ENCODE data around the gene HAUS8. TPM values are rescaled to one million over a fixed set of nuclear protein-coding genes. Genes with fewer than 3 reads are reported as not detected.
"Not testable (repeated sequence)": the region's sequence is repeated elsewhere in the genome, so short reads cannot be mapped to it uniquely, and the experiment has no call there.

HAUS8 gene
- polyA plus RNA-seq, 6 donors from 2014 or later = 3.9 to 11.4 (median 7.2) TPM

GRCh38 chr19:17109962-17110598 is 34.8 kb upstream of the HAUS8 start:
- H3K4me1 Mint-ChIP-seq = peaks cover 69 to 93% (median 86%) of the 10 kb centered on the region in 3 donors
- peaks cover 4 to 9% of the 10 kb centered on the region in 2 donors for H3K36me3 Mint-ChIP-seq
- peak overlapping the region; percentile 71 to 89 (median 84) for H3K4me3 Mint-ChIP-seq

DNA sequence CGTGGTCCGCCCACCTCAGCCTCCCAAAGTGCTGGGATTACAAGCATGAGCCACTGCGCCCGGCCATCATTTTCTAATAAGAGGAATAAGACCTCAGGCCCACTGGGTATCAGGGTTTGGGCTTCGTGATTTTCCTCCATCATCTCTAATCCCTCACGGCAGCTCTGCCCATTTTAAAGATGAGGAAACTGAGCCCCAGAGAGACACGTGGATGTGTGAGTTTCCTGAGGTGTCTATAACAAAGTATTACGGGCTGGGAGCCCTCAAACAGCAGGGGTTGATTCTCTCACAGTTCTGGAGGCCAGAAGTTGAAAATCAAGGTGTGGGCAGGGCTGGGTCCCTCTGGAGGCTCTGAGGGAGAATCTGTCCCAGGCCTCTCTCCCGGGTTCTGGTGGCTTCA is 34.0 kb upstream of the HAUS8 start:
- H3K4me1 Mint-ChIP-seq = peaks cover 73 to 95% (median 90%) of the 10 kb centered on the region in 3 donors
- peaks cover 4 to 14% of the 10 kb centered on the region in 2 donors for H3K36me3 Mint-ChIP-seq
- no peaks in the 10 kb centered on the region for H3K27me3 Mint-ChIP-seq
- ATAC-seq (ENCODE audit: low read depth in 2 of 2) (no peak), DNase-seq (no peak)
- H3K9me3 Mint-ChIP-seq = no peaks in the 10 kb centered on the region
- peak overlapping the region; percentile 32 to 95 (median 91) for H3K27ac Mint-ChIP-seq
- peak overlapping the region in 7 of 8 donors; percentile 71 to 89 (median 83) for H3K4me3 Mint-ChIP-seq

More at GRCh38 chr19:17109962-17110598, 34.8 kb upstream of the HAUS8 start:
- H3K9me3 Mint-ChIP-seq = no peaks in the 10 kb centered on the region
- no peaks in the 10 kb centered on the region for H3K27me3 Mint-ChIP-seq
- H3K27ac Mint-ChIP-seq = peak overlapping the region; percentile 88 to 95 (median 94)
- ATAC-seq (ENCODE audit: low read depth in 2 of 2) = peak; percentile 87 to 94
- DNase-seq = peak; percentile 95

GRCh38 chr19:17108453-17108784 is 33.2 kb upstream of the HAUS8 start:
- no peaks in the 10 kb centered on the region for H3K27me3 Mint-ChIP-seq
- peaks cover 4 to 16% of the 10 kb centered on the region in 2 donors for H3K36me3 Mint-ChIP-seq
- peaks cover 74 to 95% (median 84%) of the 10 kb centered on the region in 3 donors for H3K4me1 Mint-ChIP-seq
- H3K27ac Mint-ChIP-seq = peak overlapping the region; percentile 69 to 94 (median 84)
- peak overlapping the region; percentile 31 to 78 (median 54) for H3K4me3 Mint-ChIP-seq
- peaks cover 0 to 2% (median 0%) of the 10 kb centered on the region in 7 donors for H3K9me3 Mint-ChIP-seq
- ATAC-seq (ENCODE audit: low read depth in 2 of 2) (no peak), DNase-seq (no peak)

DNA sequence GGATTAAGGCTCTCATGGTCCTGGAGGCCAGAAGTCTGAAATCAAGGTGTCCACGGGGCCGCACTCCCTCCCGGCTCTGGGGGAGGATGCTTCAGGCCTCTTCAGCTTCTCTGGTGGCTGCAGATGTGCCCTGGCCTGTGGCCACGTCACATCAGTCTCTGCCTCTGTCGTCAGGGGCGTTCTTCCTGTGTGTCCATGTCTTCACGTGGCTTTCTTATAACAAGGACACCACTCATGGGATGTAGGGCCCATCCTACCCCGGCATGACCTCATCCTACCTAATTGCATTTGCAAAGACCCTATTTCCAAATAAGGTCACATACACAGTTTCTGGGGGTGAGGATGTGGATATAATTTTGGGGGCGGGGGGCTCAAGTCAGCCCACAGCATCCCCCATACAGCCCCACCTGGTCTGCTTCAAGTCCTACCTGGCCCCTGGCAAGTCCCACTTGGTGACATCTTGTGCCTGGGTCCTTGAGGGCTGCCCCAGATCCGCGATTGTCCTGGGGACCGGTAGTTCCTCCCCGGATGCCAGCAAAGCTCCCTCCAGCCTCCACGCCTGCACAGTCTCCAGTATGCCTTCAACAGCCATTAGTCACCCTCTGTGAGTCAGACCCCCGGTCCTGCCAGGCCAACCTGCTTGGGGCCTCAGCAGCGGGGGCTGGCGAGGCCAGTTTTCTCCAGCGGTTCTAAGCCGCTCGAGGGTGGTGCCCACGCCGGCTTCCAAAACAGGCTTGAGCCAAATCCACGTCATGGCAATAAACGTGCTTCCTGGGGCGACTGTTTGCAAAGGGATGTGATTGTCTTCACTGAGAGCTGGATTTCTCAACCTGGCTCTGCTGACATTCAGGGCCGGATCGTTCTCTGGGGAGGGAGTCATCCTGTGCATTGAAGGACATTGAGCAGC is 32.5 kb upstream of the HAUS8 start:
- peaks cover 0 to 6% (median 0%) of the 10 kb centered on the region in 7 donors for H3K9me3 Mint-ChIP-seq
- H3K36me3 Mint-ChIP-seq = peaks cover 4 to 17% of the 10 kb centered on the region in 2 donors
- H3K4me3 Mint-ChIP-seq = peak overlapping the region in 7 of 8 donors; percentile 38 to 81 (median 62)
- no peaks in the 10 kb centered on the region for H3K27me3 Mint-ChIP-seq
- DNase-seq = no peak
- peaks cover 73 to 95% (median 84%) of the 10 kb centered on the region in 3 donors for H3K4me1 Mint-ChIP-seq
- peak overlapping the region; percentile 69 to 94 (median 88) for H3K27ac Mint-ChIP-seq
- ATAC-seq (ENCODE audit: low read depth in 2 of 2) = no peak

GRCh38 chr19:17106964-17107363 is 31.7 kb upstream of the HAUS8 start:
- H3K27me3 Mint-ChIP-seq; DNase-seq; ATAC-seq (ENCODE audit: low read depth in 2 of 2); H3K9me3 Mint-ChIP-seq: not testable (repeated sequence)
- Mint-ChIP-seq H3K36me3 (peaks cover 4 to 22% of the 10 kb centered on the region in 2 donors), H3K27ac (peak overlapping the region in 4 of 6 donors; percentile 56 to 94 (median 80)), H3K4me3 (peak overlapping the region in 6 of 8 donors; percentile 30 to 92 (median 62)), H3K4me1 (peaks cover 72 to 96% (median 79%) of the 10 kb centered on the region in 3 donors)

DNA sequence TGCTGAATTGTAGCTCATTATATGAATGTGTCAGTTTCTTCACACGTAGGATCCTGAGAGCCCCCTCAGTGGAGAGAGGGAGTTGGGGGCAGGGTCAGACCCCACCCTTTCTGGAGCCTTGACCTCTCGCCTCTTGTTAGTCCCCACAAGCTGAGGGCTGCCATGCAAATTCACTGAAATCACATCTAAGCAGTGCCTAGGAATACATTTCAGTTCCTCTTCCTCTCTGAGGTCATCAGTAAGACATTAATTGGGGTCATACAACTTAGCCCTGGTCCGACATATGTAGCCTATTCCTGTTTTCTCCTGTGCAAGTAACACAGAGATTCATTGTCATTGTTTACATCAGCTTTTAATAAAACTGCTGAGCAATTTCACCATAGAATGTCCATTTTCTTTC is 30.3 kb upstream of the HAUS8 start:
- H3K4me3 Mint-ChIP-seq = peak overlapping the region; percentile 51 to 92 (median 72)
- peaks cover 67 to 88% (median 73%) of the 10 kb centered on the region in 3 donors for H3K4me1 Mint-ChIP-seq
- H3K36me3 Mint-ChIP-seq = peaks cover 4 to 23% of the 10 kb centered on the region in 2 donors
- ATAC-seq (ENCODE audit: low read depth in 2 of 2) (peak; percentile 22 to 32), DNase-seq (peak; percentile 32)
- H3K27me3 Mint-ChIP-seq = no peaks in the 10 kb centered on the region
- peaks cover 0 to 6% (median 0%) of the 10 kb centered on the region in 7 donors for H3K9me3 Mint-ChIP-seq
- peak overlapping the region; percentile 83 to 94 (median 88) for H3K27ac Mint-ChIP-seq

GRCh38 chr19:17104679-17105078 is 29.4 kb upstream of the HAUS8 start:
- Mint-ChIP-seq H3K9me3 (peaks cover 0 to 6% (median 0%) of the 10 kb centered on the region in 7 donors), H3K36me3 (peaks cover 4 to 23% of the 10 kb centered on the region in 2 donors), H3K27ac (peak overlapping the region in 4 of 6 donors; percentile 60 to 98 (median 80)), H3K4me1 (peaks cover 60 to 83% (median 69%) of the 10 kb centered on the region in 3 donors), H3K27me3 (no peaks in the 10 kb centered on the region), H3K4me3 (peak overlapping the region in 4 of 8 donors; percentile 12 to 61 (median 28))
- DNase-seq (no peak), ATAC-seq (ENCODE audit: low read depth in 2 of 2) (no peak)

DNA sequence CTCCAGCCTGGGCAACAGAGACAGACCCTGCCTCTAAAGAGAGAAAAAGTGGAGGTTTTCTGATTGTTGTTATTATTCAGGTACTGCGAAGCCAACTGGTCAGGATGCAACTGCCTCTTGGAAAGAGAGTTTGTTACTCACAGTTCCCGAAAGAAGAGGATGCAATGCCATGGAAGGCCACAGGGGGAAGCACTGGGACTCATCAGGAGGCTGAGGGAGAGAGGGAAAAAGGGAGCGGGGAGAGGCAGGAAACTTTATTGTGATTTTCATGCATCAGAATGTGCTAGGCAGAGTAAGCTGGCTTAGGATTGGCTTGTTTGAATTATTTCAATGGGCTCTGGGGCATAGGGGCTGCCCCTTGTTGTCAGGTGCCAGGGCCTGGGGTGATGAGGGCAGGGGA is 27.9 kb upstream of the HAUS8 start:
- DNase-seq (no peak), ATAC-seq (ENCODE audit: low read depth in 2 of 2) (no peak)
- H3K4me1 Mint-ChIP-seq = peaks cover 55 to 79% (median 66%) of the 10 kb centered on the region in 3 donors
- H3K36me3 Mint-ChIP-seq = peaks cover 7 to 23% of the 10 kb centered on the region in 2 donors
- no peaks in the 10 kb centered on the region for H3K27me3 Mint-ChIP-seq
- H3K4me3 Mint-ChIP-seq = peak overlapping the region in 6 of 8 donors; percentile 9 to 74 (median 50)
- peaks cover 0 to 6% (median 0%) of the 10 kb centered on the region in 7 donors for H3K9me3 Mint-ChIP-seq
- H3K27ac Mint-ChIP-seq = peak overlapping the region in 4 of 6 donors; percentile 21 to 94 (median 84)

DNA sequence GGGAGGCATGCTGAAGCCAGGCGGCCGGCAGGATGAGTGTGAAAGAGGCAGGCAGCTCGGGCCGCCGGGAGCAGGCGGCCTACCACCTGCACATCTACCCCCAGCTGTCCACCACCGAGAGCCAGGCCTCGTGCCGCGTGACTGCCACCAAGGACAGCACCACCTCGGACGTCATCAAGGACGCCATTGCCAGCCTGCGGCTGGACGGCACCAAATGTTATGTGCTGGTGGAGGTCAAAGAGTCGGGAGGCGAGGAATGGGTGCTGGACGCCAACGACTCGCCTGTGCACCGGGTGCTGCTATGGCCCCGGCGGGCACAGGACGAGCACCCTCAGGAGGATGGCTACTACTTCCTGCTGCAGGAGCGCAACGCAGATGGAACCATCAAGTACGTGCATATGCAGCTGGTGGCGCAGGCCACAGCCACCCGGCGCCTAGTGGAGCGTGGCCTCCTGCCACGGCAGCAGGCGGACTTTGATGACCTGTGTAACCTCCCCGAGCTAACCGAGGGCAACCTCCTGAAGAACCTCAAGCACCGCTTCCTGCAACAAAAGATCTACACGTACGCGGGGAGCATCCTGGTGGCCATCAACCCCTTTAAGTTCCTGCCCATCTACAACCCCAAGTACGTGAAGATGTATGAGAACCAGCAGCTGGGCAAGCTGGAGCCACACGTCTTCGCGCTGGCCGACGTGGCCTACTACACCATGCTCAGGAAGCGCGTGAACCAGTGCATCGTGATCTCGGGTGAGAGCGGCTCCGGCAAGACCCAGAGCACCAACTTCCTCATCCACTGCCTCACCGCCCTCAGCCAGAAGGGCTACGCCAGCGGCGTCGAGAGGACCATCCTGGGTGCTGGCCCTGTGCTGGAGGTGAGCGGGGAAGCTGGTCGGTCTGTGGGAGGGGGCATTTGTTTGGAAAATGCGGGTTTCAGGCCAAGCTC is 26.7 kb upstream of the HAUS8 start:
- Mint-ChIP-seq H3K9me3 (peaks cover 0 to 6% (median 0%) of the 10 kb centered on the region in 7 donors), H3K27me3 (no peaks in the 10 kb centered on the region), H3K27ac (peak overlapping the region in 4 of 6 donors; percentile 20 to 94 (median 46)), H3K4me1 (peaks cover 45 to 74% (median 56%) of the 10 kb centered on the region in 3 donors), H3K4me3 (peak overlapping the region in 1 of 8 donors; percentile 66), H3K36me3 (peaks cover 7 to 23% of the 10 kb centered on the region in 2 donors)
- ATAC-seq (ENCODE audit: low read depth in 2 of 2) (peak; percentile 25 to 57), DNase-seq (no peak)

GRCh38 chr19:17098326-17098725 is 23.1 kb upstream of the HAUS8 start:
- no peak overlapping the region for H3K4me3 Mint-ChIP-seq
- H3K36me3 Mint-ChIP-seq = peaks cover 3 to 13% of the 10 kb centered on the region in 2 donors
- ATAC-seq (ENCODE audit: low read depth in 2 of 2) = no peak
- DNase-seq = no peak
- peak overlapping the region in 4 of 6 donors; percentile 2 to 90 (median 64) for H3K27ac Mint-ChIP-seq
- peaks cover 0 to 4% (median 0%) of the 10 kb centered on the region in 7 donors for H3K9me3 Mint-ChIP-seq
- H3K4me1 Mint-ChIP-seq = peaks cover 32 to 57% (median 48%) of the 10 kb centered on the region in 3 donors
- no peaks in the 10 kb centered on the region for H3K27me3 Mint-ChIP-seq

DNA sequence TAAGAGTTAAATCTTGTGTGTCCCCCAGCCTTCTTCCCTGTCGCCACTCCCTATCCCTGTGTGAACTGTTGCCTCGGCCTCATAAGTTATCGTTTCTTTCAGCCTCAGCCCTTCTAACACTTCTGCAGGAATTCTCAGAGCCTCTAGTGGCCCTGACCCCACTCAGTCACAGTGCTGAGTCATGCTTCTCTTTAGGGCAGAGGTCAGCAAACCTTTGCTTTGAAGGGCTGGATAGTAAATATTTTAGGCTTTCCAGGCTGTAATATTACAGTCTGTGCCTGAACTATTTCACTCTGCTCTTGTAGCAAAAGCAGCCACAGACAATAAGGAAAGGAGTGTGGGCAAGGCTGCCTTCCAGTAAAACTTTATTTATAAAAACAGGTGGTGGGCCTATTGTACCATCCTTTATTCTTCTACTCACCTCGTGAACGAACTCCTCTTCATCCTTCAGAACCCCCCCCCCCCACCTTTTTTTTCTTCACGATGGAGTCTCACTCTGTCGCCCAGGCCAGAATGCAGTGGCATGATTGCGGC is 22.4 kb upstream of the HAUS8 start:
- Mint-ChIP-seq H3K9me3 (no peaks in the 10 kb centered on the region), H3K27me3 (no peaks in the 10 kb centered on the region), H3K36me3 (peaks cover 3 to 8% of the 10 kb centered on the region in 2 donors), H3K4me1 (peaks cover 28 to 55% (median 42%) of the 10 kb centered on the region in 3 donors), H3K4me3 (no peak overlapping the region), H3K27ac (peak overlapping the region in 4 of 6 donors; percentile 56 to 89 (median 80))
- ATAC-seq (ENCODE audit: low read depth in 2 of 2) (no peak), DNase-seq (no peak)
